ENCODE measurements around the gene SAMHD1. TPM values are rescaled to one million over a fixed set of nuclear protein-coding genes. Genes with fewer than 3 reads are reported as not detected.

The SAMHD1 gene
- total RNA-seq, 1 experiment from 2014 or later: 10.2 TPM

- peak overlapping the region; percentile 66 for H3K4me3 ChIP-seq (ENCODE audit: insufficient read depth, low read depth, low read length)
- H3K36me3 ChIP-seq (replicated peaks; ENCODE audit: control insufficient read depth, insufficient read depth, low read length): peaks cover 1% of the 10 kb centered on the region; the same call in 1 of the 2 replicates
- H3K27me3 ChIP-seq (ENCODE audit: control insufficient read depth, insufficient read depth, low read length): peaks cover 8% of the 10 kb centered on the region; the same call in 1 of the 2 replicates
- no peak for DNase-seq
Observed at GRCh38 chr20:36862857-36863668, 88.4 kb downstream of the SAMHD1 start.

GRCh38 chr20:36861875-36862801 is 89.4 kb downstream of the SAMHD1 start:
- peak overlapping the region; percentile 66 for H3K4me3 ChIP-seq (ENCODE audit: insufficient read depth, low read depth, low read length)
- peaks cover 3% of the 10 kb centered on the region for H3K36me3 ChIP-seq (replicated peaks; ENCODE audit: control insufficient read depth, insufficient read depth, low read length)
- peaks cover 8% of the 10 kb centered on the region; the same call in 1 of the 2 replicates for H3K27me3 ChIP-seq (ENCODE audit: control insufficient read depth, insufficient read depth, low read length)
- peak; percentile 82 for DNase-seq

DNA sequence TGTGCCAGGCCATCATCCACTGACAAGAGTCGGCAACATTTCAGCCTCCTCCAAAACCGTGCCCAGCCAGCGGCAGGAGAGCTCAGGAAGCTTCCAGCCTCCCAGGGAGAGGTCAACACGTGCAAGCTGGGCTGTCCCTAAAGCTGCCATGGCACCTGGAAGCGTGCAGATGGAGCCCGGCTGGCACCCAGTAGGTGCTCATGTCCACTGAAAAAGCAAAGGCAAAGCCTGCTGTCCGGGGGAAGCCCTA is 90.0 kb downstream of the SAMHD1 start:
- DNase-seq: no peak
- peak overlapping the region; percentile 66; the same call in 1 of the 2 replicates for H3K4me3 ChIP-seq (ENCODE audit: insufficient read depth, low read depth, low read length)
- H3K27me3 ChIP-seq (ENCODE audit: control insufficient read depth, insufficient read depth, low read length): peaks cover 8% of the 10 kb centered on the region; the same call in 1 of the 2 replicates
- H3K36me3 ChIP-seq (replicated peaks; ENCODE audit: control insufficient read depth, insufficient read depth, low read length): peaks cover 3% of the 10 kb centered on the region

GRCh38 chr20:36860811-36861624 is 90.5 kb downstream of the SAMHD1 start:
- no peak for DNase-seq
- Histone ChIP-seq H3K4me3 (ENCODE audit: insufficient read depth, low read depth, low read length) (no peak overlapping the region), H3K27me3 (ENCODE audit: control insufficient read depth, insufficient read depth, low read length) (peaks cover 8% of the 10 kb centered on the region; the same call in 1 of the 2 replicates), H3K36me3 (replicated peaks; ENCODE audit: control insufficient read depth, insufficient read depth, low read length) (peaks cover 3% of the 10 kb centered on the region)

DNA sequence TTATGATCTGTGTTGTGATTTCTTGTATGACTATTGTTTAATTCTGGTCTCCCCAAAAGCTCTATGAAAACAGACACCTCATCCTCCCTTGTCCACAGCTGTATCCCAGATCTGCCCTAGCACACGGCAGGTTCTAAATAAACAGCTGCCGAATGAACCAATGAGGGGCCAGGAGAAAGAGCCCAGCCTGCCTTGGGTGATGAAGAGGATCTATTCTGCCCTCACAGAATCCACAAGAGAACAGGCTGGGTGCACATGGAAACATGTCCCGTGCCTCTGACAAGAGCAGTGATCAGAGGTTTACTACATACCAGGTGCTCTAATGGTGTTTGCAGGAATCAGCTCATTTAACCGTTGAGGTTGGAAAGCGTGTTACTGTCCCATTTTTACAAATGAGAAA is 91.2 kb downstream of the SAMHD1 start:
- no peak overlapping the region for H3K4me3 ChIP-seq (ENCODE audit: insufficient read depth, low read depth, low read length)
- H3K36me3 ChIP-seq (replicated peaks; ENCODE audit: control insufficient read depth, insufficient read depth, low read length): peaks cover 3% of the 10 kb centered on the region
- DNase-seq: no peak
- H3K27me3 ChIP-seq (ENCODE audit: control insufficient read depth, insufficient read depth, low read length): peaks cover 8% of the 10 kb centered on the region; the same call in 1 of the 2 replicates

DNA sequence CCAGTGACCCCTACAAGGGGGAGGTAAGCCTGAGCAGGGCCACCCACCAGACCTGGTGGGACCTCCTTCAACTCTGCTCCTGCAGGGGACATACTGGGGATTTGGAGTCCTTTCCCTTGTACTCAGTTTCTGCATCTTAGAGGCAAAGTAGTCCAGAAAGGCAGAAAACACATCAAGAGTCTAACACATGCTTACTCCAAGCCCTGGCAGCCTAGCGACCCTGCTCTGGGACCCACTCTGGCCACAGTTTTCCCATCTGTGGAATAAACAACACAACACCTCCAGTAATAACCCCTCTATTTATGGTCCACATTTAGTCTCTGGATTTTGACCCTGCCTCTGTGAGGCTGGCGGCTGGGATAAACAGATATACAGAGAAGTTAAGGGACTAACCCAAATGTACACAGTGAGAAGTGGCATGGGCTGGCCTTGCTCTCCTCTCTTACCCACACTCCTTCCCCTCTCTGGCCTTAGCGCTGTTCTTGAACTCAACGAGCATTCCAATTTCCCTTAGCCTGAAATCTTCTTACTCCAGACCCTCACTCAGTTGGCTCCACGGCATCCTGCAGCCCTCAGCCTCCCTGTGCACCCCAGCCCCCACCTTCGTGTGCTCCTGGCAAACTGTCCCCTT is 91.7 kb downstream of the SAMHD1 start:
- peaks cover 7% of the 10 kb centered on the region; the same call in 1 of the 2 replicates for H3K27me3 ChIP-seq (ENCODE audit: control insufficient read depth, insufficient read depth, low read length)
- H3K36me3 ChIP-seq (replicated peaks; ENCODE audit: control insufficient read depth, insufficient read depth, low read length): peaks cover 3% of the 10 kb centered on the region
- no peak for DNase-seq
- no peak overlapping the region for H3K4me3 ChIP-seq (ENCODE audit: insufficient read depth, low read depth, low read length)

DNA sequence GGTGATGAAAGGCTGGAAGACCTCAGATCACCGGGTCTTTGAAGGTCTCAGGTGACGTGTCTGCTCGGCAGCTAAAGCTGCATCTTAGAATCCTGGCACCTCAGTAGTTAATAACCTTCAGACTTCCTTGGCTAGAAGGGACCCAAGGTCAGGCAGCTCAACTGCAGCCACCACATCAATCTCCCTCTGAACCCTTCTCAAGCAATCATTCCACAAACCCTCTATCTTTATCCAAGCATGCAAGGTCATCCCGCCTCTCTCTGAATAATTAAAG is 92.3 kb downstream of the SAMHD1 start:
- H3K4me3 ChIP-seq (ENCODE audit: insufficient read depth, low read depth, low read length): no peak overlapping the region
- H3K27me3 ChIP-seq (ENCODE audit: control insufficient read depth, insufficient read depth, low read length): peaks cover 4% of the 10 kb centered on the region; the same call in 1 of the 2 replicates
- no peak for DNase-seq
- peaks cover 3% of the 10 kb centered on the region for H3K36me3 ChIP-seq (replicated peaks; ENCODE audit: control insufficient read depth, insufficient read depth, low read length)

- H3K27me3 ChIP-seq (ENCODE audit: control insufficient read depth, insufficient read depth, low read length): no peaks in the 10 kb centered on the region; the same call in 1 of the 2 replicates
- no peak for DNase-seq
- peaks cover 5% of the 10 kb centered on the region for H3K36me3 ChIP-seq (replicated peaks; ENCODE audit: control insufficient read depth, insufficient read depth, low read length)
- no peak overlapping the region for H3K4me3 ChIP-seq (ENCODE audit: insufficient read depth, low read depth, low read length)
Observed at GRCh38 chr20:36856691-36857635, 94.5 kb downstream of the SAMHD1 start.

DNA sequence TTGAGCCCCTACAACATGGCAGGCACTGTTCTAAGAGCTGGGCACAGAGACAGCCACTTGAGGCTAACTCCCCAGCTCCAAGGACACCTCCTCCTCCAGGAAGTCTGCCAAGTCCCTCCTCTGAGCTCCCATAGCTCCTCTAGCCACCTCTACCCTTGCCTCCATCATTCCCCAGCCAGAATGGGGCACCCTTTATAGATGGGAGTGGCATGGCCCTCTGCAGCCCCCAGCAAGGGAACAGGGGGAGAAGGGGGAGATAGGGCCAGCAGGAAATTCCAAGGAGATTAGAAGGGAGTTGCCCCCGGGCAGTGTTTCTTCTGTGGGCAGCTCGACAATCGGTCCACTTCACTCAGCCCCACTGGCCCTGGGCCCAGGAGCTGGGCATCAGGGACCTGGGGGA is 95.3 kb downstream of the SAMHD1 start:
- DNase-seq: no peak
- Histone ChIP-seq H3K27me3 (ENCODE audit: control insufficient read depth, insufficient read depth, low read length) (no peaks in the 10 kb centered on the region), H3K4me3 (ENCODE audit: insufficient read depth, low read depth, low read length) (no peak overlapping the region), H3K36me3 (replicated peaks; ENCODE audit: control insufficient read depth, insufficient read depth, low read length) (peaks cover 5% of the 10 kb centered on the region)

DNA sequence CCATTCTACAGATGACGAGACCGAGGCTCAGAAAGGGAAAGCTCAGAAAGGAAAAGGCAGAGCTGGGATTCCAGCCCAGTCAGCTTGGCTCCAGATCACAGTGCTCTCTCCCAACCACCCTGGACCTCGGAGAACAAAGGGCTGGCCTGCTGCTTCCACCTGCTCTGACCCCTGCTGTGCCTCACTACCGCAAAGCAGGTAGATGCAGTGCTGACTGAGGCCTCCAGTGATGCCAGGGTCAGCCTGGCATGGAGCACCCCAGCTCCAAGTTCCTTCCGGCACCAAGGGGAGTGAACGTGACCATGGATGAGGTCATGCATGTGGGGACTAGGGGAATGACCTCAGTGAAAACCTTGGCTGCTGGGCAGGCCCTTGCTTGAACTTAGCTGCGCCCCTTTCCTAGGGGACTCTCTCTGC is 96.3 kb downstream of the SAMHD1 start:
- no peak overlapping the region for H3K4me3 ChIP-seq (ENCODE audit: insufficient read depth, low read depth, low read length)
- H3K27me3 ChIP-seq (ENCODE audit: control insufficient read depth, insufficient read depth, low read length): no peaks in the 10 kb centered on the region
- DNase-seq: no peak
- peaks cover 5% of the 10 kb centered on the region for H3K36me3 ChIP-seq (replicated peaks; ENCODE audit: control insufficient read depth, insufficient read depth, low read length)

- no peak for DNase-seq
- Histone ChIP-seq H3K36me3 (replicated peaks; ENCODE audit: control insufficient read depth, insufficient read depth, low read length) (peaks cover 4% of the 10 kb centered on the region), H3K4me3 (ENCODE audit: insufficient read depth, low read depth, low read length) (no peak overlapping the region)
Observed at GRCh38 chr20:36854348-36855240, 96.9 kb downstream of the SAMHD1 start.

GRCh38 chr20:36852187-36852586 is 99.3 kb downstream of the SAMHD1 start:
- Histone ChIP-seq H3K4me3 (ENCODE audit: insufficient read depth, low read depth, low read length) (no peak overlapping the region), H3K36me3 (replicated peaks; ENCODE audit: control insufficient read depth, insufficient read depth, low read length) (peaks cover 2% of the 10 kb centered on the region), H3K27me3 (ENCODE audit: control insufficient read depth, insufficient read depth, low read length) (no peaks in the 10 kb centered on the region)
- no peak for DNase-seq

More at GRCh38 chr20:36854348-36855240, 96.9 kb downstream of the SAMHD1 start:
- no peaks in the 10 kb centered on the region for H3K27me3 ChIP-seq (ENCODE audit: control insufficient read depth, insufficient read depth, low read length)

All from H7 (cell line).